ENCODE data around the gene MAML2. TPM values are rescaled to one million over a fixed set of nuclear protein-coding genes. Genes with fewer than 3 reads are reported as not detected.

The MAML2 gene
- total and polyA plus RNA-seq, 2 of the 8 experiments (the other 6 are each of a cell fraction or from before 2014, with no cell fraction given), result 3.8 to 6.6 TPM

- Histone ChIP-seq H2AK5ac (ENCODE audit: low read depth, low read length) (no peak overlapping the region), H3K4me1 (replicated peaks in 1 of 4; ENCODE audit: control insufficient read depth in 3 of 4, insufficient read depth in 4 of 4, low read length in 3 of 4) (no peaks in the 10 kb centered on the region), H4K91ac (replicated peaks; ENCODE audit: insufficient read length, low read length) (no peak overlapping the region), H3K79me2 (ENCODE audit: control insufficient read depth in 1 of 2, insufficient read depth in 2 of 2, low read length in 2 of 2) (no peaks in the 10 kb centered on the region), H3K4me3 (ENCODE audit: extremely low read depth in 1 of 4, insufficient read depth in 2 of 4, low read depth in 3 of 4, low read length in 4 of 4) (no peak overlapping the region), H3K9me3 (ENCODE audit: insufficient read depth in 2 of 2, low read depth in 1 of 2, low read length in 1 of 2) (no peaks in the 10 kb centered on the region), H3K9ac (replicated peaks in 1 of 4; ENCODE audit: extremely low read depth in 1 of 4, low read depth in 3 of 4, low read length in 3 of 4) (no peak overlapping the region), H2BK120ac (replicated peaks; ENCODE audit: low read depth, low read length) (no peak overlapping the region), H3K36me3 (ENCODE audit: control insufficient read depth in 2 of 4, insufficient read depth in 4 of 4, low read length in 3 of 4) (no peaks in the 10 kb centered on the region), H2AFZ (ENCODE audit: low read length) (no peak overlapping the region), H3K18ac (ENCODE audit: extremely low read depth, low read length) (no peak overlapping the region), H2BK12ac (ENCODE audit: low read depth, low read length) (no peak overlapping the region), H3K23me2 (ENCODE audit: low read depth, low read length) (no peaks in the 10 kb centered on the region), H3K23ac (ENCODE audit: insufficient read length) (no peak overlapping the region), H3K27ac (ENCODE audit: low read depth, low read length) (no peak overlapping the region), H4K5ac (ENCODE audit: insufficient read length, low read depth, low read length) (no peak overlapping the region), H3K4ac (replicated peaks; ENCODE audit: insufficient read length, low read depth, low read length) (no peak overlapping the region), H3K27me3 (replicated peaks in 1 of 4; ENCODE audit: control insufficient read depth in 3 of 4, extremely low read depth in 1 of 4, insufficient read depth in 3 of 4, low read length in 3 of 4) (no peaks in the 10 kb centered on the region), H4K20me1 (replicated peaks in 1 of 2; ENCODE audit: control insufficient read depth in 1 of 2, insufficient read depth in 2 of 2, low read length in 2 of 2) (no peaks in the 10 kb centered on the region), H3K56ac (replicated peaks; ENCODE audit: insufficient read length, low read depth, low read length) (no peak overlapping the region), H2BK20ac (ENCODE audit: low read length) (no peak overlapping the region), H3K4me2 (ENCODE audit: insufficient read depth in 1 of 2, low read depth in 2 of 2, low read length in 2 of 2) (no peak overlapping the region), H3K14ac (ENCODE audit: insufficient read length) (no peak overlapping the region), H3K79me1 (ENCODE audit: low read depth, low read length) (no peaks in the 10 kb centered on the region), H4K8ac (ENCODE audit: extremely low read depth, insufficient read depth, low read length) (no peak overlapping the region), H2BK5ac (ENCODE audit: low read depth, low read length) (no peak overlapping the region), H2BK15ac (ENCODE audit: low read length) (no peak overlapping the region)
- DNase-seq (ENCODE audit: low read depth in 1 of 2, low spot score in 2 of 2), result no peak
- ChIA-PET POLR2A (ENCODE audit: partially characterized antibody) (interaction anchor here (1.7 kb wide), 1 partner anchor 8 kb away, joined by 6 read pairs; no protein-coding TSS in a partner anchor), CTCF (ENCODE audit: partially characterized antibody) (no interaction called here)
- 92% methylated on average over 5 of the region's 5 CpGs; no CpG with 5 or more reads in 1 of the 2 experiments for WGBS, 2 experiments (ENCODE audit: extremely low coverage in 1 of 2, insufficient coverage in 1 of 2, insufficient read length in 1 of 2, insufficient replicate concordance in 2 of 2, low coverage in 1 of 2, low lambda C conversion rate in 2 of 2, missing lambda C conversion rate in 1 of 2)
- no peak for FAIRE-seq
- TF ChIP-seq SAP30 (IDR thresholded peaks at IDR 0.05; ENCODE audit: insufficient read depth, insufficient replicate concordance, low read length), result no peak
- no peak for TF ChIP-seq JUND (IDR thresholded peaks at IDR 0.05; ENCODE audit: low read length)
- TF ChIP-seq HDAC6 (IDR thresholded peaks at IDR 0.05; ENCODE audit: low read depth, low read length), result no peak
- no peak for TF ChIP-seq TEAD4 (IDR thresholded peaks at IDR 0.05; ENCODE audit: low read depth, low read length)
- no peak for TF ChIP-seq TAF1 (IDR thresholded peaks at IDR 0.05; ENCODE audit: low read depth, low read length)
- no peak for TF ChIP-seq KDM1A (IDR thresholded peaks at IDR 0.05; ENCODE audit: borderline replicate concordance, low read length)
- TF ChIP-seq BACH1 (IDR thresholded peaks at IDR 0.05; ENCODE audit: low read length), result no peak
- no peak for TF ChIP-seq PHF8 (conservative IDR thresholded peaks at IDR 0.05; ENCODE audit: low read depth, low read length)
- no peak for TF ChIP-seq CTBP2 (IDR thresholded peaks at IDR 0.05; ENCODE audit: borderline replicate concordance, insufficient read depth, insufficient read length, low read length)
- TF ChIP-seq EGR1 (IDR thresholded peaks at IDR 0.05; ENCODE audit: borderline replicate concordance, low read depth, low read length), result no peak
- no peak for TF ChIP-seq POU5F1 (IDR thresholded peaks at IDR 0.05; ENCODE audit: low read depth, low read length)
- no peak for TF ChIP-seq FOSL1 (IDR thresholded peaks at IDR 0.05; ENCODE audit: insufficient read depth, low read depth, low read length)
- no peak for TF ChIP-seq GABPA (IDR thresholded peaks at IDR 0.05; ENCODE audit: borderline replicate concordance, insufficient read depth, low read length)
- TF ChIP-seq SP4 (IDR thresholded peaks at IDR 0.05; ENCODE audit: low read length), result no peak
- TF ChIP-seq ZNF274 (IDR thresholded peaks at IDR 0.05; ENCODE audit: borderline replicate concordance, extremely low read depth, low read length), result no peak
- no peak for TF ChIP-seq SRF (IDR thresholded peaks at IDR 0.05; ENCODE audit: low read depth, low read length)
These were observed 409.4 kb downstream of the MAML2 start for GRCh38 chr11:95933594-95933993.
